ENCODE data around the gene B4GALNT1.
A peak's percentile ranks its signal among the peaks of the same experiment; 100 is the strongest.

DNA sequence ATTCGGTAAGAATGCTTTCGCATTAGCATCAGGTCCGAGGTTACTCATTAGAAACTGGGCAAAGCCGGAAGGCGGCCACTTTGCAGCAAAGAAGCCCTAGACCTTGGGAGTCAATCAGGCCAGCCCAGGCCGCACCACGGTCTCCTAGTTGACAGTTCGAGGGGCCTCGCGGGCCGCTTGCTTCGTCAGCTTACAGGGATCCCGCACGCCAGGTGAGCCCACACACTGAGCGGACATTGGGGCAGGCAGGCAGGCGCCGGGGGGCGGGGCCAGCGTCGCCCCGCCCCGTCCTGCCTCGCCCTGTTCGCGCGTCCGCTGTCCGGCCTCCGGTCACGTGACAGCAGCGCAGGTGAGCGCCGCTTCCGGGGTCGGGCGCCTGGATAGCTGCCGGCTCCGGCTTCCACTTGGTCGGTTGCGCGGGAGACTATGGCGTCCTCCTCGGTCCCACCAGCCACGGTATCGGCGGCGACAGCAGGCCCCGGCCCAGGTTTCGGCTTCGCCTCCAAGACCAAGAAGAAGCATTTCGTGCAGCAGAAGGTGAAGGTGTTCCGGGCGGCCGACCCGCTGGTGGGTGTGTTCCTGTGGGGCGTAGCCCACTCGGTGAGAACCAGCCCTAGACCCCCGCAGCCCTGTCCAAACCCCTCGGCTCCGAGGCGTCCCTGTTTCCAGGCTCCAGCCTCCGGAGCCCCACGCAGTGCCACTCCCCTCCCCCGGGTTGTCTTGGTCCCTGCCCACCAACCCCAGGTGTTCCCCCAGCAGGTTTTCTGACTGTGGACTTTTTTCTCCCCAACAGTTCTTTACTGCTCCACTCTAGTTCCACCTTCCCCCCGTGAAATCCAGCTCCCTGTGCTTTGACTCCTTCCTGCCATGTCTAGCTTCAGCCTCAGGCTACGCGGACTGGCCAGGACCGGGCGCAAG, 41.9 kb downstream of the B4GALNT1 start, which contains the start of gene PIP4K2C:
- no peak for TF ChIP-seq EGR1 (IDR thresholded peaks at IDR 0.05; ENCODE audit: borderline replicate concordance in 1 of 2, low read depth in 2 of 2, low read length in 2 of 2)
- no peak for TF ChIP-seq SUPT20H (IDR thresholded peaks at IDR 0.05; ENCODE audit: borderline replicate concordance, control insufficient read depth, low read depth, low read length)
- TF ChIP-seq MXI1 (IDR thresholded peaks at IDR 0.05; ENCODE audit: low read depth, low read length) = peak; percentile 53
- no peak for TF ChIP-seq TARDBP (IDR thresholded peaks at IDR 0.05; ENCODE audit: borderline replicate concordance)
- no peak for TF ChIP-seq FOS (IDR thresholded peaks at IDR 0.05; ENCODE audit: borderline replicate concordance, extremely low read depth, insufficient read length)
- peak; percentile 37; the same call in 1 of the 2 replicates for TF ChIP-seq HCFC1 (IDR thresholded peaks at IDR 0.05; ENCODE audit: low read length)
- no peak for TF ChIP-seq ESRRA (IDR thresholded peaks at IDR 0.05; ENCODE audit: low read length)
- TF ChIP-seq SP1 (IDR thresholded peaks at IDR 0.05; ENCODE audit: low read depth, low read length) = peak; percentile 73
- TF ChIP-seq ZNF274 (IDR thresholded peaks at IDR 0.05; ENCODE audit: insufficient read depth, insufficient read length) = no peak
- TF ChIP-seq SMARCA5 (IDR thresholded peaks at IDR 0.05) = 0 out of 2 replicates have a peak, but pooled peaks have one; percentile 40
- TF ChIP-seq MTA2 (IDR thresholded peaks at IDR 0.05; ENCODE audit: low read depth) = no peak
- no peak for TF ChIP-seq CBX5 (IDR thresholded peaks at IDR 0.05; ENCODE audit: low read depth)
- TF ChIP-seq, protein P1, sequence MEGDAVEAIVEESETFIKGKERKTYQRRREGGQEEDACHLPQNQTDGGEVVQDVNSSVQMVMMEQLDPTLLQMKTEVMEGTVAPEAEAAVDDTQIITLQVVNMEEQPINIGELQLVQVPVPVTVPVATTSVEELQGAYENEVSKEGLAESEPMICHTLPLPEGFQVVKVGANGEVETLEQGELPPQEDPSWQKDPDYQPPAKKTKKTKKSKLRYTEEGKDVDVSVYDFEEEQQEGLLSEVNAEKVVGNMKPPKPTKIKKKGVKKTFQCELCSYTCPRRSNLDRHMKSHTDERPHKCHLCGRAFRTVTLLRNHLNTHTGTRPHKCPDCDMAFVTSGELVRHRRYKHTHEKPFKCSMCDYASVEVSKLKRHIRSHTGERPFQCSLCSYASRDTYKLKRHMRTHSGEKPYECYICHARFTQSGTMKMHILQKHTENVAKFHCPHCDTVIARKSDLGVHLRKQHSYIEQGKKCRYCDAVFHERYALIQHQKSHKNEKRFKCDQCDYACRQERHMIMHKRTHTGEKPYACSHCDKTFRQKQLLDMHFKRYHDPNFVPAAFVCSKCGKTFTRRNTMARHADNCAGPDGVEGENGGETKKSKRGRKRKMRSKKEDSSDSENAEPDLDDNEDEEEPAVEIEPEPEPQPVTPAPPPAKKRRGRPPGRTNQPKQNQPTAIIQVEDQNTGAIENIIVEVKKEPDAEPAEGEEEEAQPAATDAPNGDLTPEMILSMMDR (IDR thresholded peaks at IDR 0.05 in 2 of 3, conservative IDR thresholded peaks at IDR 0.05 in 1 of 3; ENCODE audit: control insufficient read depth in 2 of 3, extremely low read depth in 1 of 3, insufficient read depth in 1 of 3, low read depth in 3 of 3, low read length in 3 of 3) = no peak
